Measurements from ENCODE around the gene ELK4. TPM values are rescaled to one million over a fixed set of nuclear protein-coding genes. Genes with fewer than 3 reads are reported as not detected.
A peak's percentile ranks its signal among the peaks of the same experiment; 100 is the strongest.

The ELK4 gene
- total and polyA plus RNA-seq, 10 donors, result 8.5 to 109 (median 53.5) TPM

DNA sequence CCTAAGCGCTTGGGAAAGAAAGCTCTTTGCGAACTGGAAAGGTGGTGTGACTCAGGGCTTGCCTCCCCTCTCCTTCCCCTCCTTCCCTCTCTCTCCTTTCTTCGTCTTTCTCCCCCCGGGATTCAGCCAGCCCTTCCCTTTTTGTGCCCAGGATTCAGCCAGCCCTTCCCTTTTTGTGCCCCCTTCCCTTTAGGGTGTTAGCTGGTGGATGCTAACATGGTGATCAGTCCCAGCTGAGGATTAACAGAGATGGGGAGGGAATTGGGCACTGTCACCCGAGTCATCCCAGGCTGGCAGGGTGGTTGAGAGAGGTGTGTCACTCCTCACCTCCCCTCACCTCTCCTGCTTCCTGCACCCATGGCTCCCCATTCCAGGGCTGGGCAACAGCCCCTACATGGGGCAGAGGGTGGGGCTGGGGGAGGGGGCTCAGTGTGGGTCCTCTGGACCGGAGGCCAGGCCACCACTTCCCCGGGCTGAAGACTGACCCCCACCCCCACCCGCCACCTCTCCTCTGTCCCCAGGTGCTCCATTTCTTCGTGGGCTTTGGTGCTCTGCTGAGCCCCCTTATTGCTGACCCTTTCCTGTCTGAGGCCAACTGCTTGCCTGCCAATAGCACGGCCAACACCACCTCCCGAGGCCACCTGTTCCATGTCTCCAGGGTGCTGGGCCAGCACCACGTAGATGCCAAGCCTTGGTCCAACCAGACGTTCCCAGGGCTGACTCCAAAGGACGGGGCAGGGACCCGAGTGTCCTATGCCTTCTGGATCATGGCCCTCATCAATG is 51.5 kb downstream of the ELK4 start:
- intact Hi-C loops (cut with DNase I; ENCODE audit: low total_unique reads), result loop anchor here (10.0 kb wide), 1 partner anchor 46 kb away; no protein-coding TSS in a partner anchor
- no peak for DNase-seq

GRCh38 chr1:205579711-205580110 is 52.1 kb downstream of the ELK4 start:
- H3K4me3 ChIP-seq, result no peak overlapping the region
- intact Hi-C loops (cut with DNase I; ENCODE audit: low total_unique reads), result loop anchor here (10.0 kb wide), 1 partner anchor 45 kb away; no protein-coding TSS in a partner anchor

More for the DNA sequence above, 51.5 kb downstream of the ELK4 start:
- no peak overlapping the region for H3K4me3 ChIP-seq
- H3K9me3 ChIP-seq, result no peaks in the 10 kb centered on the region
- no peak overlapping the region for H3K27ac ChIP-seq
- H3K36me3 ChIP-seq, result no peaks in the 10 kb centered on the region
- H3K27me3 ChIP-seq (replicated peaks in 1 of 7), result peaks cover 0 to 19% (median 0%) of the 10 kb centered on the region in 7 donors
- no peak for TF ChIP-seq POLR2A (IDR thresholded peaks at IDR 0.05)
- TF ChIP-seq, protein P1, sequence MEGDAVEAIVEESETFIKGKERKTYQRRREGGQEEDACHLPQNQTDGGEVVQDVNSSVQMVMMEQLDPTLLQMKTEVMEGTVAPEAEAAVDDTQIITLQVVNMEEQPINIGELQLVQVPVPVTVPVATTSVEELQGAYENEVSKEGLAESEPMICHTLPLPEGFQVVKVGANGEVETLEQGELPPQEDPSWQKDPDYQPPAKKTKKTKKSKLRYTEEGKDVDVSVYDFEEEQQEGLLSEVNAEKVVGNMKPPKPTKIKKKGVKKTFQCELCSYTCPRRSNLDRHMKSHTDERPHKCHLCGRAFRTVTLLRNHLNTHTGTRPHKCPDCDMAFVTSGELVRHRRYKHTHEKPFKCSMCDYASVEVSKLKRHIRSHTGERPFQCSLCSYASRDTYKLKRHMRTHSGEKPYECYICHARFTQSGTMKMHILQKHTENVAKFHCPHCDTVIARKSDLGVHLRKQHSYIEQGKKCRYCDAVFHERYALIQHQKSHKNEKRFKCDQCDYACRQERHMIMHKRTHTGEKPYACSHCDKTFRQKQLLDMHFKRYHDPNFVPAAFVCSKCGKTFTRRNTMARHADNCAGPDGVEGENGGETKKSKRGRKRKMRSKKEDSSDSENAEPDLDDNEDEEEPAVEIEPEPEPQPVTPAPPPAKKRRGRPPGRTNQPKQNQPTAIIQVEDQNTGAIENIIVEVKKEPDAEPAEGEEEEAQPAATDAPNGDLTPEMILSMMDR (IDR thresholded peaks at IDR 0.05 in 8 of 11, conservative IDR thresholded peaks at IDR 0.05 in 3 of 11), result no peak
- H3K4me1 ChIP-seq, result peaks cover 0 to 24% (median 14%) of the 10 kb centered on the region in 6 donors
- 84 to 91% (median 89%) methylated on average over 15 of the region's 15 CpGs for WGBS, 5 donors

DNA sequence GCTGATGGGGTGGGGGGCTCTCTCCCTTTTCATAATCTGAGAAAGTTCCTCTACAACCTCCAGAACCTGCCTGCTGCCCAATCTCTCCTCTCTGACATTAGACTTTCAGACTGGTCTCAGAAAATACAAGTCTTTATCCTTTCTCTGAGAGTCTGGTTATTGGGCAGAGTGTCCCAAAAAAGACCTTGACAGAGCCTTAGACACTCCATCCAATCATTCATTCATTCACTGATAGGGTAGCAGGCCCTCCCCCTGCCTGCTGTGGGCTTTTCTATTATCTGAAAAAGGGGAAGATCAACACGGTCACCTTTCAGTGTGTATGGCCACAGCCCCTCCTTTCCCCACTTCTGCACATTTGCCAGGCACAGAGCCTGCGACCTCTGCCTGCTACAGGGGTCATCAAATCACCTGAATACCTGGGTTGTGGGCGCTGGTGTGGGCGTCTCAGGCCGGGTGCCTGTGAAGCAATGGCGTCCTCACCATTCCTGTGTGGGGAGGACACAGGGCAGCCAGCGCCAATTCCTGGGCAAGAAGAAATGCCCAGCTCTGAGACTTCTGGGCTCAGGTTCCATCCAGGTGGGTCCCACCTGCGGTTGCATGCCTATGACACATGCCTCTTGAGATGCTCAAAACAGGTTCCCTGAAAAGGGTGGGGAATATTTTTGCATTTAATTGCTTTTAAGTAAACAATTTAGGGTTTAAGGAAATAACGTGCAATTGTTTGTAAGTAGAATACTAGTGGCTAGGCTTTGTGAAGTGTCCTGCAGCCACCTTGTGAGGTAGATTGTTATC is 52.8 kb downstream of the ELK4 start:
- H3K27ac ChIP-seq, result no peak overlapping the region
- intact Hi-C loops (cut with DNase I; ENCODE audit: low total_unique reads), result no loop called here
- DNase-seq, result peak; percentile 35
- WGBS, 5 donors, result 49 to 76% (median 72%) methylated on average over 4 to 9 of the region's 9 CpGs
- no peak overlapping the region for H3K4me3 ChIP-seq
- H3K9me3 ChIP-seq, result no peaks in the 10 kb centered on the region
- H3K4me1 ChIP-seq, result peaks cover 0 to 24% (median 12%) of the 10 kb centered on the region in 6 donors
- no peaks in the 10 kb centered on the region for H3K36me3 ChIP-seq
- TF ChIP-seq POLR2AphosphoS5 (IDR thresholded peaks at IDR 0.05) (no peak), POLR2A (IDR thresholded peaks at IDR 0.05) (no peak)
- TF ChIP-seq, protein P1 (IDR thresholded peaks at IDR 0.05 in 8 of 11, conservative IDR thresholded peaks at IDR 0.05 in 3 of 11), result no peak
- H3K27me3 ChIP-seq (replicated peaks in 1 of 7), result peaks cover 0 to 19% (median 0%) of the 10 kb centered on the region in 7 donors

More at GRCh38 chr1:205579711-205580110, 52.1 kb downstream of the ELK4 start:
- no peak overlapping the region for H3K27ac ChIP-seq
- 88 to 95% (median 94%) methylated on average over 12 of the region's 12 CpGs for WGBS, 5 donors
- H3K9me3 ChIP-seq, result no peaks in the 10 kb centered on the region
- H3K4me1 ChIP-seq, result peaks cover 0 to 24% (median 12%) of the 10 kb centered on the region in 6 donors
- no peaks in the 10 kb centered on the region for H3K36me3 ChIP-seq
- TF ChIP-seq, protein P1 (IDR thresholded peaks at IDR 0.05 in 8 of 11, conservative IDR thresholded peaks at IDR 0.05 in 3 of 11), result no peak
- TF ChIP-seq POLR2AphosphoS5 (IDR thresholded peaks at IDR 0.05) (no peak), POLR2A (IDR thresholded peaks at IDR 0.05) (no peak)
- no peak for DNase-seq
- peaks cover 0 to 19% (median 0%) of the 10 kb centered on the region in 7 donors for H3K27me3 ChIP-seq (replicated peaks in 1 of 7)
